AG09309 (cell line): ENCODE results near the gene ABCG1.

ENCODE experiments used
- DNase-seq: peaks from one replicate; pipeline ENCODE4 v3.0.0-alpha.2; 2010; ENCODE audit warnings: low read depth
- H3K4me3 ChIP-seq: 2 replicates; pipeline ENCODE4 v1.5.1; 2011; ENCODE audit warnings: mild to moderate bottlenecking, low read depth, low read length, moderate library complexity; ENCODE audit not compliant: control insufficient read depth
- TF ChIP-seq, protein P1 (sequence below): IDR thresholded peaks from 2 replicates; pipeline ENCODE4 v1.5.1; 2011; ENCODE audit warnings: mild to moderate bottlenecking, low read depth, low read length, inconsistent platforms; ENCODE audit not compliant: insufficient read depth, control insufficient read depth; ENCODE audit errors: missing control alignments

ABCG1 gene

GRCh38 chr21:42324896-42325295 is 106.0 kb downstream of the ABCG1 start:
- TF ChIP-seq, protein P1, sequence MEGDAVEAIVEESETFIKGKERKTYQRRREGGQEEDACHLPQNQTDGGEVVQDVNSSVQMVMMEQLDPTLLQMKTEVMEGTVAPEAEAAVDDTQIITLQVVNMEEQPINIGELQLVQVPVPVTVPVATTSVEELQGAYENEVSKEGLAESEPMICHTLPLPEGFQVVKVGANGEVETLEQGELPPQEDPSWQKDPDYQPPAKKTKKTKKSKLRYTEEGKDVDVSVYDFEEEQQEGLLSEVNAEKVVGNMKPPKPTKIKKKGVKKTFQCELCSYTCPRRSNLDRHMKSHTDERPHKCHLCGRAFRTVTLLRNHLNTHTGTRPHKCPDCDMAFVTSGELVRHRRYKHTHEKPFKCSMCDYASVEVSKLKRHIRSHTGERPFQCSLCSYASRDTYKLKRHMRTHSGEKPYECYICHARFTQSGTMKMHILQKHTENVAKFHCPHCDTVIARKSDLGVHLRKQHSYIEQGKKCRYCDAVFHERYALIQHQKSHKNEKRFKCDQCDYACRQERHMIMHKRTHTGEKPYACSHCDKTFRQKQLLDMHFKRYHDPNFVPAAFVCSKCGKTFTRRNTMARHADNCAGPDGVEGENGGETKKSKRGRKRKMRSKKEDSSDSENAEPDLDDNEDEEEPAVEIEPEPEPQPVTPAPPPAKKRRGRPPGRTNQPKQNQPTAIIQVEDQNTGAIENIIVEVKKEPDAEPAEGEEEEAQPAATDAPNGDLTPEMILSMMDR, result no peak
- H3K4me3 ChIP-seq, result no peak overlapping the region
- no peak for DNase-seq

- TF ChIP-seq, protein P1, result no peak
- DNase-seq, result no peak
- no peak overlapping the region for H3K4me3 ChIP-seq
Measured at GRCh38 chr21:42330380-42331371, 111.7 kb downstream of the ABCG1 start.

GRCh38 chr21:42331660-42332059 is 112.7 kb downstream of the ABCG1 start:
- H3K4me3 ChIP-seq, result no peak overlapping the region

DNA sequence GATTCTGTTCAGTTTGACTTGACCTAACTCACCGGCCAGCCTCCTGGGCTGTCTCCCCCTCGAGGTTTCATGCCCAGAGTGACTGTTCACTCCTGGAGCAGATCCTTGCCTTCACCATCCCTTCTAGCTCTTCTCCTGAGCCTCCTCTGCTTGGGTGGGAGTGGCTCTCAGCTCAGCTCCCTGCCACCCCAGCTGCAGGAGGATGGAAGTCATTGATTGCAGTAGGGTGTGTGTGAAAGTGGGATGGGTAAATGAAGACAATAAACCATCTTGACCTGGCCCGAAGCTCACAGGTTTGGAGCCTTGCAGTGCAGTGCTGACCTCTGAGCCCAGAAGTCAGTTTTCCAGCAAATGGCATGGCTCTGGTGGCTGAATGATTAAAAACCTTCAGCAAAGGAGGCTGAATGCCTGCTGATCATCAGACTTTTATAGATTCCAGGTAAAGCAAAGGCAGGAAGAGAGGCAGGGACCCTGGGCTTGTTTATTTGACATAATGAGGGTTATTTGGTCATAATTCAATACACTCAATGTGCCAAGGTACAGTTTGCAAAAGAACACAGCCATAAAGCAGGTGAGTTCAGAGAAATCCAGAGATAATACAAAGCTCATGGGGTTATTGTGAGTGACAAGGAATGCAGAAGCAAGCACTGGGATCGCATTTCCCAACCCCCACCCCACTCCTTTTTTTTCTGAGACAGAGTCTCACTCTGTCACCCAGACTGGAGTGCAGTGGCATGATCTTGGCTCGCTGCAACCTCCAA is 113.8 kb downstream of the ABCG1 start:
- H3K4me3 ChIP-seq, result no peak overlapping the region
- no peak for DNase-seq
- TF ChIP-seq, protein P1, result no peak

More at GRCh38 chr21:42331660-42332059, 112.7 kb downstream of the ABCG1 start:
- no peak for DNase-seq
- TF ChIP-seq, protein P1, result no peak

DNA sequence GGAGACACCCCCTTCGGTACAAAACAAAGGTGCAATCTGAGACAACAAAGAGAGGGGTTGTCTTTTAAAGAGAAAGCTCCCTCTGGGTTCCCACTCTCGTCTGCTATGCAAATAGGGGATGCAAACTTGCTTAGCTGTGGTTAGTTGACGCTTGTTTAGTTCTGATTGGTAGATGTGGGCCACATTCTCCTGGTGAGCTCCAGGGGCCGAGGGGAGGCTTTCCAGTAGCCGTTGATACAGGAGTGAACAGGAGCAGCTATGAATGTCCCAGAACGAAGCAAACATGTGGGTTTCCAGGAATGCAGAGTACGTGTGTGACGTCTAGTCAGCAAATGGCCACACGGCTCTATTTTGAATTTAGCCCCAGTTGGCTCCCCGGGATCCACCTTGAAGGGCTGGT is 117.1 kb downstream of the ABCG1 start:
- DNase-seq, result no peak
- TF ChIP-seq, protein P1, result no peak
- H3K4me3 ChIP-seq, result no peak overlapping the region

GRCh38 chr21:42337276-42337675 is 118.3 kb downstream of the ABCG1 start:
- TF ChIP-seq, protein P1, result no peak
- no peak overlapping the region for H3K4me3 ChIP-seq
- no peak for DNase-seq
